CD4-positive, alpha-beta T cell treated with Interleukin-4 for 1 hour (primary cell): ENCODE results near the gene FGF8.

Source experiments
- DNase-seq, 2 donors: peaks; one replicate each; pipeline ENCODE4 v3.0.0-alpha.2; 2020 to 2022

The FGF8 gene

DNA sequence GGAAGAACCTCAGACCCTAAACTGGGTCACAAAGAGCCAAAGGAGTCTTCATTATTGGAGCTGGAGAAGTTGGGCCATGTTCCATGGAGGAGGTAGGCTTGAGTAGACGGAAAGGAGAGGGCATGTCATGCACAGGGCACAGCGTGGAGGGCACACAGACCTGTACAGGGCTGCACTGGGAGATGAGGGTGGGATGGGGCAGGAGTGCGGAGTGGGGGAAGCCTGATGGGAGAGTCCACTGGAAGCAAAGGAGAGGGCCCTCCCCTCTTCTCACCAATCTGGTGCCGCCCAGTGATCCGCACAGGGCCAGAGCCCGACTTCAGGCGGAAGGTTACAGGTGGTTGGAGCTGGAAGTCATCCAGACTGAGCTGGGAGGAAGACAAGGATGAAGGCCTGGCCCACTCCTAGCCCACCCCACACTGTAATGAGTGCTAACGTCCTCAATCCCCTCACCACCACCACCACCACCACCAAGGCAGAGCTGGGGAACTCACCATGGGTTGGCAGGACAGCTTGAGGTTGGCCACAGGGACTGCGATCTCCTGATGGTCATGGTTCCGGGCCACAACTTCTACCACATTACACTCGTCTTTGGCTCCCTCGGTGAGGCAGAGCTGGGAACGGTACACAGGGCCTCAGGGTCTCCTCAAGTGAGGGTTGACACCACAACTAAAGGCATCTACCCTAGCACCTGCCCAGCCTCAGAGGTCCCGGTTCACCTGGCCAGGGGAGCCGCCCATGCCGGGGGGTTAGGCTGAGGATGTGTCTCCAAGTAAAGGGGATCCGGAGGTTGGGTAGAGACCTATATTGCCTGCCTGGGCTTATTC, 6.3 kb upstream of the FGF8 start:
- DNase-seq = no peak

DNA sequence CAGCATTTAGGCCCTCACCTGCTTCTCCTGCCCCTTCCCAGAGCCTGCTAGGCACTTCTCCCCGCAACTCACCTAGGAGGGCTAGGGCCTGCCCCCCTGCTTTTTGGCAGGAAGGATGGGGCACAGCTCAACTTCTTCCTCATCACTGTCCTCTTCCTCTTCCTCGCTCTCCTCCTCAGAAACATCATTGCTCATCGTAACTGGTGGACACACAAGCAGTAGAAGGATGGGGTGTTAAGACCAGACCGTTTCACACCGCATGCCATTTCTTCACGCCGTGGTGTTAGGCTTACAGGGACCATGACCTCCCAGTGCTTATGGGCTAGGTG, 5.7 kb upstream of the FGF8 start:
- DNase-seq = no peak

DNA sequence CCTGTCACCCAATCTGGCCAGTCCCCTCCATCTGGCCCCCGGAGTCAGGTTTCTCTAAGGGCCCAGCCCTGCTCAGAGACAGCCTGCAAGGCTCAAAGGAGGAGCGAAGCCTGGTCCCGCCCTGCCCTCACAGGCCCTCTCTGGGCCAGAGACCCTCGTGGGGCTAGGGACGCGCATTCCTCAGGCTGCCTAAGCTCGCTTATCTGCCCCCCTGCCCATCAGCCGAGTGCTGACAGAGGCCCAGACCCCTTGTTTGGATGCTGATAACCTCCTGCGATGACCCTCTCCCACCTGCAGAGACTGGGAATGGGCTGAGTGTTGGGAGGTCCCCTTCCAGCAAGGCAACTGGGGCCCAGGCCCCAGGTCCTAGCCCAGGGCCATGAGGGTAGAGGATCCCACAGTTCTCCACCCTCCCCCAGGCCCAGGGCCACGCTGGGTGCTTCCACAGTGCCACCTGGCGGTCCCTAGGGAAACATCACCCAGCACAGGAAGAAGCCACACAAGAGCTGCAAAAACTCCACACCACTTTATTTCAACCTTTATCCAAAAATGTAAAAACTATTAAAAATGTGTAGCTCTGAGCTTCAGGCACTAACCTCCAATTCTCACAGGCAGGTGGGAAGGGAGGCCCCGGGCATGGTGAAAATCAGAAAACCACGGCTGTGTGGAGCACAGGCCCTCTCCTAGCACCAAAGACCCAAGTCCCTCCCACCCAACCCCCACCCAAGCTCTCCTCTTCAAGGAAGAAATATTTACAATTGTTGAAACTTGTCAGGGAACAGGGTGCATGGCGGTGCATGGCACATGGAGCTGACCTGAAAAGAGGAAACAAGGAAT, 5.1 kb upstream of the FGF8 start:
- DNase-seq = peak; percentile 74 to 76

DNA sequence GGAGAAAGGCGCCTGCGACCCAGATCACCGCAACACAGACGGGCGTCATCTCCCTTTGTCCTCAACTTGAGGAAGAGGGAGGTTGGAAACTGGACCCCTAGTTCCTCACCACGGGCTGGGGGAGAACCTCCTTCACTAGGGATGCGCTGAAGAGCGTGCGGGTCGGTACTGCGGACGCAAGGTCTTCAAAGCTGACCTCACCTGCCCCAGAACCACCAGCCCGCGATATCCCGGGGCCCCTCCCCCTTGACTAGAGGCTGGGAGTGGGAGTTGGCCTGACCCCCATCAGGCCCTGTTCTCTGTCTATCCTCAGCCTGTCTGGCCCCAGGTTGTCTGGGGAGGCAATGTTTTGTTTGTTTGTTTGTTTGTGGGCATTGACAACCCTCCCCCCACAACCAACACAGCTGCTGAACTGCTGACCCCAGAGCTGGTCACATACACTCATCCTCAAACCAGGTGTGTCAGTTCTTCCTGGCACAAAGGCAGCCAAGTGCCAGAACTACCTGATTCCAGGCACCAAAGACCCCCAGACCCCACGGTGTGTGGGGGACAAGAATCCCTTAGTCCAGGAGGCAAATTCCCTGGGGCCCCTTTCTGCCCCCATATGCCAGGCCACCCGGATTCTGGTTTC, 4.4 kb upstream of the FGF8 start:
- DNase-seq = no peak

DNA sequence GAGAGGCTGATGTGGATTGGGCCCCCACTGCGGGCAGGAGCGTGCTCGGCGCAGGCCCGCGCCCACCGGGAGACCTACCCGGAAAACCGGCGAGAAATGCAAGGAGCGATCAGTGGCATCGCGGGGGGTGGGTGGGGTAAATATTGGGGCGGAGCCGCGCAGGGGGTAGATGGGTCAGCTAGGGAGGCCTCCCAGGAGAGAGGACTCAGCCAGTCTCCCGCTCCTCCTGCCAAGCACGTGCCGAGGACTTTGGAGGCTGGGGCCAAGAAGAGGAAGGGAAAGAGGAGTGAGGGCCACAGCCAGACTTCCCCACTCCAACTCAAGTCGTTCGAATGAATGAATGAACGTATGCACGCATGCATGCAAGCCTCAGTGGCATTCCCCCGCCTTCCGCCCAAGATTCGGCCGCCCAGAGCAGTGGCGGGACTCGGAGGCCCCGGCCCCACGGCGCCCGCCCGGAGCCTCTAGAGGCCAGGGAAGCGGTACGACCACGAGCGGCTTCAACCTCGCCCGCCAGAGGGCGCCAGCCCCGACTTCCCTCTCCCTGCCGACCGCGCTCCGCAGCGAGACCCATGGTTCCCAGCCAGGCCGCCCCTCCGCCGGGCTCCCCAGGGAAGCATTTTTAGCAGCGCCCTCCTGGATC, 3.8 kb upstream of the FGF8 start:
- DNase-seq = peak; percentile 80 to 81

DNA sequence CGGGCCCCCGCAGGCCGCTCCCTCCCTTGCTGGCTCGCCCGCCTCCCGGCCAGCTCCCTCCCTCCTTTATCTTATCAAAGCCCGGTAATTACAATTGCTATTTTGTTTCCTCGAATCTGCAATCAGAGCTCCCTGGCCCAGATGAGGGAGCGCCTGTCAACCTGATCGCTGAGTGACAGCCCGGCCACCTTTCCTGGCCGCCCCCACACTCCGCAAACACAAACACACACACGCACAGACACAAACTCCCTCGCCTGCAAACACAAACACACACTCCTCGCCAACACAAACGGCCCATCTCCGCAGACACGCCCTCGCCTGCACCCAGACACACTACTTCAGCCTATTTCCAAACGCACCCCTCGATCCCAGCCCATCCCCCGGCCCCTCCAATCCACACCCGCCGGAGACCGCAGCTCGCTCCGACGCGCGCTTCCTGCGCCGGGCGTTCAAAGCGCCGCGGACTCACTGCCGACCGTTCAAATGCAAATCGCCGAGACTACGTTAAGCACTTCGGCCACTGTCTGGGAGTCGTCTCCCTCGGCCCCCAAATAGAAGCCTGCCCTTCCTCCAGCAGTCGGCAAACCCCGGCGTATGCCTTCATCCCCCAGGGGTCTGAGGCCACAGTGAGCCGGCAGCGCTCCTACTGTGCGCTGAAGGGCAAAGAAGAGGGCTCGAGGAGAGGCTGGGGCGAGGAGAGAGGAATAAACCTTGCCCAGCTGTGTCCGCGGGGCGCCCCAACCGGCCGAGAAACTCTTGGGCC, 3.0 kb upstream of the FGF8 start:
- DNase-seq = peak in 1 of 2 donors; percentile 11

DNA sequence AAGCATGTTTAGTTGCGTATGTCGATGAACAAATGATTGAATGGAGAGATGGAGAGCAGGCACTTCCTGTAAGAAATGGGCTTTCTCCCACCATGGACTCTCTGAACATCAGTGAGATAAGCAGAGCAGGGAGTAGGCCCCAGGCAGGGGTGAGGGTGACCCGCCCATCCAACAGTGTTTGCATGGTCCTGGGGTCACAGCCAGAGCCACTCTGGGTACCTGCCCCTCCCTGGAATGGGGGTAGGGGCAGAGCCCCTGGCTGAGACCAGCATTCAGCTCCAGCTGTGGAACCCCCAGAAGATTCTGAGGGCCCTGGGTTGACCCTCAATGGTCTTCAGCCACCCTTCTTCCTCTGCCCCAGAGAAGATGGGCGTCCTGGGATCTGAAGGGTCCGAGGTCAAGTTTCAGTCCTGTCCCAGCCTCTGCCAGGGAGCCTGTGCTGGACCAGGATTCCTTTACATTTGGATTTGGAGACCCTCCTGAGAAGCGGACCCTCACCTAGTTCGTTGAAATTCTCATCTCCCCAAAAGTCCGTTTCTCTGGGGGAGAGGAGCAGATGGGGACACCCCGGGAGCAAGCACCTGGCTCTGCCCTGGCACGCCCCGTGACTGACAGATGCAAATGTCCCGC, 2.4 kb upstream of the FGF8 start:
- DNase-seq = no peak

DNA sequence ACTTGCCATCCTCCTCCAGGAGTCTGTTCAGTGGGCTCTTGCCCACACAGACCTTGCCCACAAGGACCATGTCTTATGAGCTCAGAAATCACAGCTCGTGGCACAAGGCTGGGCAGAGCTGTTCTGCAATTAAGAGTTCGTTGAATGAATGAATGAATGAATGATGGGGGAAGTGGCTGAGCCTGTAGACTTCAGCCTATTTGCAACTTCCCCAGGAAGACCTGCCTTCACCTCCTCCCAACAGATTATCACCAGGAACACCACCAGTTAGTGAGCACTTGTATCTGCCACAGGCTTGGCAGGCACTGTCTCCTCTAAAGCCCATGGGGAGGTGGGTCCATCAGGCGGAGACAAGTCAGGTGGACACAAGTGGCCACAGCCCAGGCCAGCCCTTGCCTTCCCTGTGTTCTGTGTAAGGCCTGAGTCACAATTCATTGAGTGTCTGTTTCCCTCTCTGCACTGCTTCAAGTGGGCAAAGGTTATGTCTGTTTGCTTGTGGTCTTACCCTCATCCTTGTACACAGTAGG, 1.8 kb upstream of the FGF8 start:
- DNase-seq = no peak

DNA sequence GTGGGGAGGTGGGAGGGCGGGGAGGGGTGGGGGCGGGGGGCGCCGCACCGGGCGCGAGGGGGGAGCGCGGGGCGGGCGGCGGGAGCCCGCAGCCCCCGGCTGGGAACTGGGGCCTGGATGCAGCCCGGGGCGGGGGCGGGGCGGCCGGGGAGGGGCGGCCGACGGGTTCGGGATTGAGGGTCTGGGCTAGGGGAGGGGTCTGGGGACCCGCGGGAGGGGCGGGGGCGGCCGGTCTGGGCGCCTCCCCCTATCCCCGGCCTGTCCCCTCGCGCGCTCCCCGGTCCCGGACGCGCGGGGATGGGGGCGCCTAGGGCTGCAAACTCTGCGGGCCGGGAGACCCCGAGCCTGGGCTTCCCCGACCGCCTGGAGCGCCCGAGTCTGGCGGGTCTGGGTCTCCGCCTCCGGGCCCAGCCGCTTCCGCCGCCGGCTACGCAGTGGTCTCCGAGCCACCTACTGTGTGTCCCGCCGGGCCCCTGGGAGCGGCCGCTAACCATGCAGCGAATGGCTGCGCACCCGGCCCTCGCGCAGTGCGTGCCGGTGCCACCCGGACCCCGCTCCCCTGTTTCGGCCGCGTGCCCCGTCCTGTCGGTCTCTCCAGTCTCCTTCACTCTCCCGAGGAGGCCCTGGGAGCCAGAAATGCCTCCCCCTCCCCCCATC, 375 bp upstream of the FGF8 start:
- no peak for DNase-seq

DNA sequence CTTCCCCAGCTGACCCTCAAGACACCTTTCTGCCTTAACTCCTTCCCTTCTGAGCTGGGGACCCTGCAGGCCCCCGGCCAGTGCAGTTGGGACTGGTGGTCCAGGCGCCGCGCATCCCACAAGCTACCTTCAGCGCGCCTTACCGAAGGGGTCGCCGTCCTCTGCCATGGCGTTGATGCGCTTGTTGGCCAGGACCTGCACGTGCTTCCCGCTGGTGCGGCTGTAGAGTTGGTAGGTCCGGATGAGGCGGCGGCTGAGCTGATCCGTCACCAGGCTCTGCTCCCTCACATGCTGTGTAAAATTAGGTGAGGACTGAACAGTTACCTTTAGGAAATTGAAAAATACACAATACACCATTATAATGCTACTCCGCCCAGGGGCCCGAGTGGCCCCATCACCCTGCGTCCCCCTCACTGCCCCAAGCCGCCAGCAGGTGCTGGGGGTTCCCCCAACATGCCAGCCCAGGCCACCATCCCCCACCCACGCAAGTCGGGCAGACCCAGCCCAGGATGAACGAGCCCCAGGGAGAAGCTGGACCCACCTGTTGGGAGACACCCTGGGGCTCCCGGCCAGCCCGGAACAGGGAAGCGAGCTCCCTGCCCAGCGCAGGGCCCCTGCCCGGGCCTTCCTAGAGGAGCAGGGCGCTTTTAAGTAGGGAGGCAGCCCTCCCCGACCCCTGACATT, 1.2 kb downstream of the FGF8 start:
- no peak for DNase-seq

DNA sequence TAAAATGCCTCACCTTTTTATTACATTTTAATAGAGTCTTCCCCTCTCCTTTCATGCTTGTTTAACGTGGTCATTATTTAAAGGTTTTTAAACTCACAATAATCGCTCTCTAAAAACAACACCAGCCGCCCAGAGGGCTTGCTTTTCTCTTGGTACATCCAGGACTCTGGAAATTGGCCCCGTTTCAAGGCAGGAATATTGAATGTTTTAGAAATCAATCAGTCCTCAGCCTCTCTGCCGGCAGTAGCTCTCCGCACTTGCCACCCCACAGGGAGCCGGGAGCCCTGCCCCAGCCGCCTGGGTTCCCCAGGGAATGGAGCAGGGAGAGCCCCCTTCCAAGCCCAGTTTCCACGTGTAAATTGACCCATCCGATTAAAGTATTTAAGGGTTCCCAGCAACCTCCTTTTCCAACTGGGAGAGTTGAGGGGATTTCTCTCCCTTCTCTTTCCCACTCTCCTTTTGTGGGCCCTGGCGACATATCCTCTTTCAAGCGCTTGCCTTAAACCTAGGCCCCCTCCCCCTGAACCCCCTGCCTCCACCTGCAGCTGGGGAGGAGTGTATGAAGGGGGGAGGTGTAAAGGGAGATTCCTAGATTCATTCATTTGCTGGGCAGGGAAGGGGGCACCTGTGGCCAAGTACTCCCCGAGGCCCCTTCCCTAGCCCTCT, 1.9 kb downstream of the FGF8 start:
- no peak for DNase-seq

DNA sequence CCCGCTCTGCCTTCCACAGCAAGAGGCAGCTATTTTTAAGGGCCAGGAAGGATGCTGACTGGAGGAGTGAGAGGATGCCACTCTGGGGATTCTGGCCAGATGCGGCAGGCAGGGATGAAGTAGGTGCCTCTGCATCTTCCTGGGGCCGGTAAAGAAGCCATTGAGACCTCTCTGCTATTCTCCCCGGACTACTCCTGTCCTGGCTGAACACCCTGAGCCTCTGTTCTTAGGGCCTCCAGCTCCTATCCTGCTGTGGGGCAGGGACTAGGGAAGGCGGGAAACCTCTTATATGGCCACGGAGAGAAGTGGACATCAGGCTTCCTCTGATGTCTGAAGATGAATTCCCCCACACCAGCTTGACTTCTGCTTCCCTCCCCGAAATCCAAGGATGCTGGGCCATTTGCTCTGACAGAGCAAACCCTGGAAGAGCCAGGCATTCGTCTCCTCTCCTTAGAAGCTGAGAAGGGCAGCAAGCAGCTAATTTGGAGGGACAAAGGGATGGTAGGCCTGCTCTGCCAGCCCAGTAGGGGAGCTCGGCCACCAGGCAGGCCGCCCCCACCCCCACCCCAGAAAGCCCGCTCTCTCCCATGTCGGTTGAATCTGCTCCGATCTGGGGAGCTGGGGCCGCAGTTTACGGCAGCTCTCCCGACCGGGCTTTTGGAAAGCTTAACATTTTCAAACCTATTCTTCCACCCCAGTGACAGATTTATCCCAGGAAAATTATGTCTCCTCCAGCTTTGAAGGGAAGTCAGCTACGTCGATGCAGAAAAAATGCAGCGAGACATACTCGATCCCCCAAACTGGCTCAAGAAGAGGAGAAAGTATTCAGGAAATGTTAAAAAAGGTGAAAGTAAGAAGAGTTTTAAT, 2.8 kb downstream of the FGF8 start:
- DNase-seq = no peak

DNA sequence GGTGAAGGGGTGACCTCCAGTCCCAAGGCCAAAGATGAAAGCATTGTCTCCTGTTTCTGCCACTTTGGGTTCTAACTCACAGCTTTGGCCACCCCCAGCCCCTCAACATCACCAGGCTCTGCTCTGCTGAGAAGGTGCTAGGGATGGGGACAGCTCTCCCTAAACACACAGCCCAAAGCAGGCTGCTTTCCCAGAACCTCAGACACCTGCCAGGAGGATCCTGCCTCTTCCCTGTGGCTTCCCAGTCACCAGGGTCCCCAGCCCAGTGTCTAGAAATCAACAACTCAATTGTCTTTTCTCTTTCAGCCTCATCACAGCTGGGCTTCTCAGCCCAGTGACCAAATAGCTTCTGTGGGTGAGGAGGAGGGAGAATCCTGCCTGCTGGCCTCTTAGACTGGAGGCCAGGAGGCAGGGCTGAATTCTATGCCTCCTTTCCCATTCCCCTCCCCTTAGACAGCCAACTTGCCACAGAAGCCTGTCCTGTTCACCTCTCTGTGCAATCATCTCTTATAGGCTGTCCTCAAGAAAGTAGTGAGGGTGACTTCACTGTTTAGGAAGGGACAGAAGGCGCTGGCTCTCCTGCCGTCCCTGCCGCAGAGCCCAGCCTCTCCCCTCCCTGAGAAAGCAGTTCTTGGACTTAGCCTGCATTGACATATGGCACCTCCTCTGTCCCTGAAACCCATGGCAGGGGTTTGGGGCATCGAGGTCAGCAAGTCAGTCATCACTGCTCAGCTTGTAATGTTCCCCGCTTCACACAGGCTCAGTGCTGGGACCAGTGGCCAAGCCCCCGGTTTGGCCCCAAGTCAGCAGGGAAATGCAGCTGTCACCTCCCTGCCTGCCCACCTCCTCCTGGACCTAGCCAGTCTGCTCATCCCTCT, 3.7 kb downstream of the FGF8 start:
- DNase-seq = no peak

DNA sequence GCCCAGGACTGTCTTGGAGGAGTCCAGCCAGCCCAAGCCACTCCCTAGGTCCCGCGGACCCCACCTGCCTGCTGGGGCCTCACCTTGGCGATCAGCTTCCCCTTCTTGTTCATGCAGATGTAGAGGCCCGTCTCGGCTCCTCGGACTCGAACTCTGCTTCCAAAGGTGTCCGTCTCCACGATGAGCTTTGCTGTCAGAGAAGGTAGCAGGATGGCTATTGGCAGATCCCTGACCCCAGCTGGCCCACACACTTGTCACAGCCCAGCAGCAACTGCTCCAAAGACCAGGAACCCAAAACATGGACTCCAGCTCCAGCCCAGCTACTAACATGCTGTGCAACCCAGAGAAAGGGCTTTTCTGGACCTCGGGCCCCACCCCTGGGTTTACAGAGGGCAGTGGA, 4.5 kb downstream of the FGF8 start:
- no peak for DNase-seq

DNA sequence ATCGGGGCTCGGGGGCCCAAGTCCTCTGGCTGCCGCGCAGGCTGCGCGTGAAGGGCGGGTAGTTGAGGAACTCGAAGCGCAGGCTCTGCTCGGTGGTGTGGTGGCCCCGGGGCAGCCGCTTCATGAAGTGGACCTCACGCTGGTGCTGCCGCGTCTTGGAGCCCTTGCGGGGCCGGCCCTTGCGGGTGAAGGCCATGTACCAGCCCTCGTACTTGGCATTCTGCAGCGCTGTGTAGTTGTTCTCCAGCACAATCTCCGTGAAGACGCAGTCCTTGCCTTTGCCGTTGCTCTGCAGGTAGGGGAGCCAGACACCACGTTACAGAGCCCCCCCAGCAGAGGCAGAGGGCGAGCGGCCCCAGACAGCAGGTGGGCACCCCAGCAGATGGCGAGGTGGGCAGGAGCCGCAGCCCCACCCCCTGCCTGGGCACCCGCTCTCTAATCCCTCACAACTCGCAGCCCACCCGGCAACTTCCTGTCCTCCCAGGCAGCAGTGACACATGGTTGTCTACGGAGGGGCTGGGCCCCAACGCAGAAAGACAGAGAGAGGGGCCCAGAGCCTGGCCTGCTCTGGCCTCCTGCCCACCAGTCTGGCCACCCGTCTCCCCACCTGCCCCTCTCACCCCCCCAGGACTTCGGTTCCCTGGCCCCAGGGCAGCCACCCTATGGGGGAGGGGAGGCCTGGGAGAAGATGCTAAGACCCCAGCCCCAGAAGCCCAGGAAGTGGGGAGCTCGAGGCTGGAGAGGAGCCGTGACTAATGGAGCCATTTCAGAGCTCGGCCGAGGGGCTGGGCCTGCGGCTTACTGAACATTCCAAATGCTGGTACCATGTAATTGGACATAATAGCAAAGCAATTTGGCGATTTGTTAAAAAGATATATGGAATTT, 5.3 kb downstream of the FGF8 start:
- DNase-seq = no peak

DNA sequence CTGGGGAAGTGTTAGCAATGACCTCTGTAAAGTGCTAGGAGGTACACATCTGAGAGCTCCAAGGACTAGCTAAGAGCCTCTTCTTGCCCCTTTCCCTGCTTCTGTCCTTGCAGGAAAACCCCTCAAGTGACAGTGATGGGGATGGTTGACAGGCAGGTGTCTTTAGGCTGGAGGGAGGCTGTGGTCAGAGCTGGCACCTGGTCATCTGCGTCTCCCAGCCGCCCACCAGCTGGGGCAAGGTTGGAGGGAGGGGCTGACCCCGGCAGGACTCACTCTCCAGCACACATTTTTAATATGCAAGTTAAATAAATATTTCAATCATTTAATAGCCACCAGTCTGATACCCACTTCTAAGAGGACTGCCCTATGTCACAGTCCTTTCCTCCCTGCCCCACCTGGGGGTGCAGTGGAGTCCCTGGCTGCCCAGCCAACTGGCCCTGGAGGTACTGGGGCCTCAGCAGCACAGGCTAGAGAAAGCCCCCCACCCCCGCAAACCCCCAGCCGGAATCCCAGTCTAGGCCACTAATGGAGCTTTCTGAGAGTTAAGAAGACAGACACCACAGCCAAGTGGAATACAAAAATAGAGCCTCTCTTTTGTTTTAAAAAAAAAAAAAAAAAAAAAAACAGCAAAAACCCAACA, 6.3 kb downstream of the FGF8 start:
- no peak for DNase-seq
